NCI-H748 (cell line): ENCODE measurements around the gene LPIN1.

Source experiments
- DNase-seq: peaks from one replicate; lab custom pipeline; 2025; ENCODE audit not compliant: unreplicated experiment; lab: John Stamatoyannopoulos, UW

The LPIN1 gene

DNA sequence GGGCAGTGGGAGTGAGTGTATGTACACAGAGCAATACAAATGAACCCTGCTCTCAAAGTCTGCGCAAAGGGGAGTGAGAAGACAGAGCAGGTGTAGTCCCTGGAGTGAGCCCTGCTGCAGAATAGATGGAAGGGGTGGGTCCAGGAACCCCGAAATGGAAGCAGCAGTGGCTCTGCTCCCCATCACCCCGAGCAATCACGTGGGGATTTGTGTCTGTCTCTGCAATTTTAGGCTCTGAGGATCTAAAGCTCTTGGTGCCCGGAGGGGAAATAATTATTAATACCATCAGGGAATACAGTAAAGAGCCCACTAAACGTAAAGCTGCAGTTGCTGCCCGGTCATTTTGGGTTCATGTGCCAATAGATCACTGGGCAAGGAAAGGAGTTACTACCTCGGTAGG is 118.3 kb downstream of the LPIN1 start:
- DNase-seq, result no peak

- no peak for DNase-seq
These were observed 118.9 kb downstream of the LPIN1 start for GRCh38 chr2:11865378-11865777.

DNA sequence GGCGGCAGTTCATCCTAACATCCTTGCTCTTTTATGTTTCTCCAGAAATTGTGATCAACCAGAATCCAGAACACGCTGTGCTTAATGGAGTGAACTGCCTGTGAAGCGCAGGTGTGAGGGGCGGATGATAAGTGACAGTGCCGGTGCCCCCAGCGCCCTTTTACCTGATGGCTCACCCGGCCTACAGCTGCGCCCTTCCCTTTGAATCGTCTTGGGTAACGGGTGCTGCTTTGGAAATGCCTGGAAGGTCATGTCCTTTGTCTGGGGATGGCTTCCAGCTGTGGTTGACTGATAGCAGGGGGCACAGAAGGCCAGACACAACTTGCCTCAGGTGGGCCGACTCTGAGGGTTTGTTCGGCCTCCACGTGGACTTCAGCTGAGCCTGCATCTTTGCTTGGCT is 119.4 kb downstream of the LPIN1 start:
- no peak for DNase-seq

- peak; percentile 62 for DNase-seq
These were observed 120.2 kb downstream of the LPIN1 start for GRCh38 chr2:11866358-11867335.

DNA sequence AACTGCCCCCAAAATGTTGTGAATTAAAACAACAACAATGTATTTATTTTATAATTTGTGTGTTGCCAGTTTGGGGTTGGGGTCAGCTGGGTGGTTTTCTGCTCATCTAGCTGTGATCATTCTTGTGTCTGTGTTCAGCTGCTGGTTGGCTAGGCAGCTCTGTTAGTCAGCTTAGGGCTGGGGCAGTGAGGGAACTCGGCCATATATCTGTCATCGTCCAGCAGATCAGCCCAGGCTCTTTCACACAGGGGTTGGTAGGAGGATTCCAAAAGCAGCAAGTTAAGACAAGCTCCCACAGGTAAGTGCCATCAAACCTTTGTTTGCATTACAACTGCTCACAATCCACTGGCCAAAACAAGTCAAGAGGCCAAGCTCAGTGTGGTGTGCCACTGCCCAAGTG is 121.5 kb downstream of the LPIN1 start:
- no peak for DNase-seq

DNA sequence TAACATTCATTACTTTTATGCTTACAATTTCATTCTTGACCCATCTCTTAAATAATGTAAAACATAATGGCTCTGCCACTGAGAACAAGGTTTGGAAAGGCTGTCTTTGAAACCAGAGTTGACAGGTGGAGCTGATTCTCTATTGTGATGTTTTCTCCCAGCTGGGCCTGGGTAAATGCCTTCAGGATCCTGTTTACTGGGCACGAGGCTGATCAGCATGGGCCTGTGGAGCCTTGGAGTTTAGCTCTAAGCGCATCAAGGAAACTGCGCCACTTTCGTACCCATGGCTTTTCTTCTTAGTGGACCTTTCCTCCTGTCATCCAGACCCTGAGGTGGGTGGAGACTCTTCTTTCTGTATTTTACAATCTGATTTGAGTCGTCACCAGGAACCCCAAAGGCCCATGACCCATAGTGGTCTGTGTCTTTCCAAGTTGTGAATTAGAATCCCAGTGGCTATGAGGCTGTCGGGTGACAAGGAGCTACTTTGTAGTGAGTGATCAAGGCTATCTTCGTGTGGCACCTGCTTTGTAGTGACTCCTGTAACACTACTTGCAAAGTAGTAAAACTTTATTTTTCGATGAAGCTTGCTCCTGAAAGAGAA is 123.1 kb downstream of the LPIN1 start:
- DNase-seq, result no peak

GRCh38 chr2:11870064-11870463 is 123.6 kb downstream of the LPIN1 start:
- DNase-seq, result no peak

- DNase-seq, result no peak
These were observed 124.2 kb downstream of the LPIN1 start for GRCh38 chr2:11870584-11870983.

DNA sequence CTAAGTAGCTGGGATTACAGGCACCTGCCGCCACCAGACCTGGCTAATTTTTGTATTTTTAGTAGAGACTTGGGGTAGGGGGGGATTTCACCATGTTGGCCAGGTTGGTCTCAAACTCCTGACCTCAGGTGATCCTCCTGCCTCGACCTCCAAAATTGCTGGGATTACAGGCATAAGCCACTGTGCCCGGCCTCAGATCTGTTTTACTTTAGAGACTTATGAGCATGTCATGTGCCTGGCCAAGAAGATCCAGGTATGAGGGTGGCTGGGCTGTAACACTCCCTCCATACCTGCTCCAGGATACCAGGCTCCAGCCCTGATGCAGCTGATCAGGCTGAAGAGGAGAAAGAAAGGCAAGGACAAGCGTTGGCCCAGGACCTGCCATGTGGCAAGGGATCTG is 125.0 kb downstream of the LPIN1 start:
- no peak for DNase-seq

- DNase-seq, result peak; percentile 82
These were observed 126.0 kb downstream of the LPIN1 start for GRCh38 chr2:11872247-11872947.

- DNase-seq, result no peak
These were observed 126.5 kb downstream of the LPIN1 start for GRCh38 chr2:11872948-11873269.

DNA sequence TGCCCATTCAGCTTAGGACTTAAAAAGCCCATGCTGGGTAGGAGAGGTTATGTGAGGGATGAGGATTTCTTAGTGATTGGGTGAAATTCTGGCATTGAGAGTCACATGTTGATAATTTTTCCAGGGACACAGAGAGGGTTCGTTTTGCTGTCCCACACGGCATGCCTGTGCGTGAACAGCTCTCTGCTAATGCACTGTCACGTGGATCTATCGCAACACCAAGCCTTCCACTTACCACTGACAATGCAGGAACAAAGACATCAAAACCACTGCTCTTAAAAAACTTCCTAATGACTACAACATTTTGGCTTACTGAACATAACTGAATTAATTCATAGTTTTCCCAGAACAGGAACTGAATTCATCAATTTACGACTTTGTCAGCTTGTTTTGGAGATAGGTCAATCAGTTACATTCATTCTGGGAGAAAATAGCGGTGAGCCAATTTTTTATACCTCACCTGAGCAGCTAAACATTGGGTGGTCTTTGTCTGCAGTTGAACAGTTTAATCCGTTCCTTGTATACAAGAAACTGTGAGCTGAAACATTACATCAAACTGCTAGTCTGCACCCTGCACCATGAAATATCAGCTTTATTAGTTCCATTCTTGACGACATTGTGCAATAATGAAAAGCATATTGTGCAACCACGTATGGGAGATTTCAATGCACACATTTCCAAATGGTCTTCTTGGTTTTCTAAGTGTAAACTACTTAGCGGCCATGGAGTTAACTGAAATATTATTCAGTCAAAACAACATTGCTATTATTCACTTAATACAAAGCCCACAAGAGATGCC is 127.1 kb downstream of the LPIN1 start:
- peak; percentile 28 for DNase-seq

DNA sequence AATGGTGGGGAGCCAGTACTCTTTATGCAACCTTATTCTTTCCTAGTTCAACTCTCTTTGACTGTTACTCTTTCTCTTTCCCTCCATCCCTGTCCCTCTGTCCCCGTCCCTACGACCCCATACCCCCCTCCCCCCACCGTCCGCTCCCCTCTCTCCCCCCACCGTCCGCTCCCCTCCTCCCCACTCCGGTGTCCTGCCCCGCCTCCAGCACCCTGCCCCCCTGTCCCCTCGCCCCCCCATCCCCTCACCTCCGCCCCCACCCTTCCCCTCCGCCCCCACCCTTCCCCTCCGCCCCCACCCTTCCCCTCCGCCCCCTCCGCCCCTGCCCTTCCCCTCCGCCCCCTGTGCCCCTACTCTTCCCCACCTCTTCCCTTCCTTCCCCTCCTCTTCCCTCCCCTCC is 128.4 kb downstream of the LPIN1 start:
- no peak for DNase-seq

- no peak for DNase-seq
These were observed 129.0 kb downstream of the LPIN1 start for GRCh38 chr2:11875481-11875880.

- no peak for DNase-seq
These were observed 130.0 kb downstream of the LPIN1 start for GRCh38 chr2:11876436-11876835.

- DNase-seq, result no peak
These were observed 130.5 kb downstream of the LPIN1 start for GRCh38 chr2:11876889-11877288.
